ENCODE results near the gene C1orf87. TPM values are rescaled to one million over a fixed set of nuclear protein-coding genes. Genes with fewer than 3 reads are reported as not detected.

Gene C1orf87
- total and polyA plus RNA-seq, 10 donors = not detected

GRCh38 chr1:59967141-59967697 is 106.4 kb downstream of the C1orf87 start:
- Histone ChIP-seq H3K4me1 (peaks cover 4 to 9% (median 7%) of the 10 kb centered on the region in 6 donors), H3K27me3 (replicated peaks in 1 of 7) (peaks cover 0 to 14% (median 0%) of the 10 kb centered on the region in 7 donors), H3K4me3 (no peak overlapping the region), H3K9me3 (no peaks in the 10 kb centered on the region), H3K36me3 (no peaks in the 10 kb centered on the region), H3K27ac (no peak overlapping the region)
- intact Hi-C loops (cut with DNase I; ENCODE audit: low total_unique reads) = no loop called here
- no peak for TF ChIP-seq CTCF (IDR thresholded peaks at IDR 0.05 in 8 of 11, conservative IDR thresholded peaks at IDR 0.05 in 3 of 11)
- no peak for TF ChIP-seq POLR2AphosphoS5 (IDR thresholded peaks at IDR 0.05)
- TF ChIP-seq POLR2A (IDR thresholded peaks at IDR 0.05) = no peak
- no peak for DNase-seq
- 45 to 60% (median 53%) methylated on average over 5 to 6 of the region's 6 CpGs for WGBS, 5 donors

- Histone ChIP-seq H3K9me3 (no peaks in the 10 kb centered on the region), H3K4me3 (no peak overlapping the region), H3K36me3 (no peaks in the 10 kb centered on the region), H3K27ac (no peak overlapping the region), H3K4me1 (peaks cover 0 to 2% (median 0%) of the 10 kb centered on the region in 6 donors), H3K27me3 (replicated peaks in 1 of 7) (peaks cover 0 to 2% (median 0%) of the 10 kb centered on the region in 7 donors)
- 68 to 86% (median 81%) methylated on average over 2 of the region's 2 CpGs for WGBS, 5 donors
- no peak for TF ChIP-seq CTCF (IDR thresholded peaks at IDR 0.05 in 8 of 11, conservative IDR thresholded peaks at IDR 0.05 in 3 of 11)
- TF ChIP-seq POLR2AphosphoS5 (IDR thresholded peaks at IDR 0.05) = no peak
- no peak for TF ChIP-seq POLR2A (IDR thresholded peaks at IDR 0.05)
- intact Hi-C loops (cut with DNase I; ENCODE audit: low total_unique reads) = no loop called here
- no peak for DNase-seq
Observed at GRCh38 chr1:59952065-59952464, 121.5 kb downstream of the C1orf87 start.

- Histone ChIP-seq H3K9me3 (no peaks in the 10 kb centered on the region), H3K36me3 (no peaks in the 10 kb centered on the region), H3K4me3 (no peak overlapping the region), H3K4me1 (peaks cover 0 to 2% (median 0%) of the 10 kb centered on the region in 6 donors), H3K27ac (no peak overlapping the region), H3K27me3 (replicated peaks in 1 of 7) (peaks cover 0 to 4% (median 0%) of the 10 kb centered on the region in 7 donors)
- TF ChIP-seq POLR2A (IDR thresholded peaks at IDR 0.05) = no peak
- TF ChIP-seq CTCF (IDR thresholded peaks at IDR 0.05 in 8 of 11, conservative IDR thresholded peaks at IDR 0.05 in 3 of 11) = no peak
- no peak for TF ChIP-seq POLR2AphosphoS5 (IDR thresholded peaks at IDR 0.05)
- intact Hi-C loops (cut with DNase I; ENCODE audit: low total_unique reads) = loop anchor here (10.0 kb wide), 1 partner anchor 1205 kb away; no protein-coding TSS in a partner anchor
- no peak for DNase-seq
Observed at GRCh38 chr1:59949648-59950047, 123.9 kb downstream of the C1orf87 start.

GRCh38 chr1:59948990-59949389 is 124.6 kb downstream of the C1orf87 start:
- no peak overlapping the region for H3K27ac ChIP-seq
- no peaks in the 10 kb centered on the region for H3K9me3 ChIP-seq
- H3K36me3 ChIP-seq = no peaks in the 10 kb centered on the region
- peaks cover 0 to 2% (median 0%) of the 10 kb centered on the region in 6 donors for H3K4me1 ChIP-seq
- intact Hi-C loops (cut with DNase I; ENCODE audit: low total_unique reads) = loop anchor here (10.0 kb wide), 1 partner anchor 1204 kb away; no protein-coding TSS in a partner anchor
- TF ChIP-seq CTCF (IDR thresholded peaks at IDR 0.05 in 8 of 11, conservative IDR thresholded peaks at IDR 0.05 in 3 of 11) (no peak), POLR2A (IDR thresholded peaks at IDR 0.05) (no peak), POLR2AphosphoS5 (IDR thresholded peaks at IDR 0.05) (no peak)
- H3K27me3 ChIP-seq (replicated peaks in 1 of 7) = peaks cover 0 to 4% (median 0%) of the 10 kb centered on the region in 7 donors
- H3K4me3 ChIP-seq = no peak overlapping the region
- WGBS, 5 donors = 51 to 74% (median 63%) methylated on average over 1 of the region's 1 CpG
- no peak for DNase-seq

All from spleen (tissue), 11 donors.